DND-41 (cell line): ENCODE results near the gene RAC2.
"Not testable (repeated sequence)": the region's sequence is repeated elsewhere in the genome, so short reads cannot be mapped to it uniquely, and the experiment has no call there.

Source experiments
- EZH2 ChIP-seq: IDR thresholded peaks from 3 replicates; pipeline ENCODE4 v1.6.1; 2012; ENCODE audit warnings: borderline replicate concordance, low read depth, mild to moderate bottlenecking, moderate library complexity, low read length, inconsistent platforms; ENCODE audit not compliant: severe bottlenecking
- TF ChIP-seq, protein P1 (sequence below): IDR thresholded peaks from 2 replicates; pipeline ENCODE4 v1.5.1; 2012; ENCODE audit warnings: borderline replicate concordance, low read length, moderate library complexity, mild to moderate bottlenecking; ENCODE audit not compliant: poor library complexity, severe bottlenecking; ENCODE audit errors: extremely low read depth

DNA sequence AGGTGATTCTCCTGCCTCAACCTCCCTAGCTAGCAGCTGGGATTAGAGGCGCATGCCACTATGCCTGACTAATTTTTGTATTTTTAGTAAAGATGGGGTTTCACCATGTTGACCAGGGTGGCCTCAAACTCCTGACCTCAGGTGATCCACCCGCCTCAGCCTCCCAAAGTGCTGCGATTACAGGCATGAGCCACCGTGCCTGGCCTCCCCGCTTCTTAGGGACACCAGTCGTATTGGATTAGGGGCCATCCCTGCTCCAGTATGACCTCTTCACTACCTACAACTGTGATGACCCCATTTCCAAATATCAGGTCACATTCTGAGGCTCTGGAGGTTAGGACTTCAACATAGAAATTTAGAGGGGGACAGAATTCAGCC is 42.6 kb downstream of the RAC2 start:
- TF ChIP-seq, protein P1, sequence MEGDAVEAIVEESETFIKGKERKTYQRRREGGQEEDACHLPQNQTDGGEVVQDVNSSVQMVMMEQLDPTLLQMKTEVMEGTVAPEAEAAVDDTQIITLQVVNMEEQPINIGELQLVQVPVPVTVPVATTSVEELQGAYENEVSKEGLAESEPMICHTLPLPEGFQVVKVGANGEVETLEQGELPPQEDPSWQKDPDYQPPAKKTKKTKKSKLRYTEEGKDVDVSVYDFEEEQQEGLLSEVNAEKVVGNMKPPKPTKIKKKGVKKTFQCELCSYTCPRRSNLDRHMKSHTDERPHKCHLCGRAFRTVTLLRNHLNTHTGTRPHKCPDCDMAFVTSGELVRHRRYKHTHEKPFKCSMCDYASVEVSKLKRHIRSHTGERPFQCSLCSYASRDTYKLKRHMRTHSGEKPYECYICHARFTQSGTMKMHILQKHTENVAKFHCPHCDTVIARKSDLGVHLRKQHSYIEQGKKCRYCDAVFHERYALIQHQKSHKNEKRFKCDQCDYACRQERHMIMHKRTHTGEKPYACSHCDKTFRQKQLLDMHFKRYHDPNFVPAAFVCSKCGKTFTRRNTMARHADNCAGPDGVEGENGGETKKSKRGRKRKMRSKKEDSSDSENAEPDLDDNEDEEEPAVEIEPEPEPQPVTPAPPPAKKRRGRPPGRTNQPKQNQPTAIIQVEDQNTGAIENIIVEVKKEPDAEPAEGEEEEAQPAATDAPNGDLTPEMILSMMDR, result not testable (repeated sequence)
- TF ChIP-seq EZH2, result not testable (repeated sequence)
